ENCODE measurements around the gene PTPN14.
A peak's percentile ranks its signal among the peaks of the same experiment; 100 is the strongest.
"Not testable (repeated sequence)": the region's sequence is repeated elsewhere in the genome, so short reads cannot be mapped to it uniquely, and the experiment has no call there.

The PTPN14 gene

DNA sequence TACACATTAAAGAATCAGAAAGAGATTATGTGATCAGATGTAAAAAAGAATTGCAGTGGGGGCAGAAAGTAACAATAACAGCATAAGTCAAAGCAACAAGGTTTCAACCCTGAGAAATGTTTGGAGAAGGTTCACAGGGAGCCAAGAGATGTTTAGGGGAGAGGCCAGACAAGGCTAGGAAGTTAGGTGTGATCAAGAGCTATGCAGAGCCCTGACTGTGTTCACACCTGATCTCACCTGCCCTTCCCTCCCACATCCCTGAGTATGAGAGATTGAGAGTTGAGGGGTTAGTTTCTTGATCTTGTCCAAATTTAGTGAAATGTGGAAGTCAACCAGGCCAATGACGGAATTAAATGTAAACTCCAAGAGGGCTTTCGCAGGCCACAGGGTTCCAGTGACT lies 10.2 kb downstream of the PTPN14 start:
- DNase-seq = no peak

DNA sequence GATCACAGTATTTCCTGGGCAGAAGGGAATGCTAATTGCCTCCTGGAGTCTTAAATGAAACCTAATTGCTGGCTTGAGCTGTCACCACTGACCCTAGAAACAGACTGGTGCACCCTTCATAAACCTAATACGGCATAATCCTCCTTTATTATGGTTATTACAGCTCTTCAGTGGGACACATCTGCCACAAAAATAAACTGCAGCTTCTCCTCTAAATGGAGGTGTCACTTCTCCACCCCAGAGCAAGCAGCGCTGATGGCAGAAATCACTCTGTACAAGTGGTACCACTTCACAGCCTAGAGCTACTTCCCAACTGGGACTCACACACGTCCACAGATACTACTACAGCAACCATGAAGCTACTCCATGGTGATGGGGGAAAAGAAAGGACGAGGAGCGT lies 11.1 kb downstream of the PTPN14 start:
- DNase-seq = no peak

DNA sequence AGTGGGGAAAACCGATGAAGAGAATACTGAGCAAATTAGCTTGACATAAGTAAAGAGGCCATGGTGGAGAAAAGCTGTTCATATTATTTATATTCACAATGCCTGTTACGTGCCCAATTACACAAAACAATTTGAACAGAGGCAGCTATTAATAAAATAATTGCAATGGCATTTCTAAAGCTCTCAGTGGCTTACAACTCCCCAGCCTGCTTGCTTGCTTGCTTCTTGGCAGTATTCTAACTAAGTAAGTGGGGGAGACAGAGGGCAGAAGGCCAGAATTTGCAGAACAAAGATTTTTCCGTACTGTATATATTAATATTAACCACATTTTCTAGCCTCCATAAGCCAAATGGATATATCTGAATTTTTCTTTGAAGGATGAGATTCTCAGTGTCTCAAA lies 12.9 kb downstream of the PTPN14 start:
- DNase-seq = no peak

DNA sequence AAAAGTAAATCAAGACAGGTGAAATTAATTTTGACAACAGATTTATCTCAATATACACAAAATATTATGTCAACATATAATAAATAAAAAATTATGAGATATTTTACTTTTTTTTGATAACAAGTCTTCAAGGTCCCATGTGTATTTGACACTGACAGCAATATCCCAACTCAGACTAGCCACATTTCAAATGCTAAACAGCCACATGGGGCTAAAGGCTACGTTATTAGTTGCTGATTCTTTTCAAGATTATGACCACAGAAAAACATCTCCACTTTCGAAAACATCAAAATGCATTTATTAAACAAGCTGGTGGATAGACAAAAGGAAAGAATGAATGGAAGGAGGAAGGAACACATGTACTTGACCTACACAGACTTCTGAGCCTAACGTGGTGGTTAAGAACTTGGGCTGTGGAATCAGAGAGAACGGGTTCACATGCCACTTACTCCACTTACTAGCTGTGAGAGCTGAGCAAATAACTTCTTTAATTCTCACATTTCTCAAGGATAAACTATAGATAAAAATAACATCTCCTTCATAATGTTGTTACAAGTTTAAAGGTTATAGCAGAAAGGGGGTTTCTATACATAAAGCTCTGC lies 13.4 kb downstream of the PTPN14 start:
- no peak for DNase-seq

DNA sequence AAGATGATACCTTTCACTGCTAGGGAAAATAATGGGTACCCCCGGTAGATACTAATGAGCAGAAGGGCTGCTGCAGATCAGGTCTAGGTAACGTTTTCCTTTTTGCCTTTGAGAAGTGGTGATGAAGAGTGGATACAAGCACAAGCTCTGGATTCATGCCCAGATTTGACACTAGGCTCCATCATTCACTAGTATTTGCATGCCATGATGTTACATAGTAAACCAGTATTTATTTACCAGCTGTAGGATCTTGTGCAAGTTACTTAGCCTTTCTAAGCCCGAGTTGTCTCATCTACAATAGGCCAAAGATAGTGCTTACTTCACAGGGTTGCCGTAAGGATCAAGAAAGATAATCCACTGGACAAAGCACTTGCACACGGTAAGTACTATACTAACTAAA lies 14.2 kb downstream of the PTPN14 start:
- no peak for DNase-seq

DNA sequence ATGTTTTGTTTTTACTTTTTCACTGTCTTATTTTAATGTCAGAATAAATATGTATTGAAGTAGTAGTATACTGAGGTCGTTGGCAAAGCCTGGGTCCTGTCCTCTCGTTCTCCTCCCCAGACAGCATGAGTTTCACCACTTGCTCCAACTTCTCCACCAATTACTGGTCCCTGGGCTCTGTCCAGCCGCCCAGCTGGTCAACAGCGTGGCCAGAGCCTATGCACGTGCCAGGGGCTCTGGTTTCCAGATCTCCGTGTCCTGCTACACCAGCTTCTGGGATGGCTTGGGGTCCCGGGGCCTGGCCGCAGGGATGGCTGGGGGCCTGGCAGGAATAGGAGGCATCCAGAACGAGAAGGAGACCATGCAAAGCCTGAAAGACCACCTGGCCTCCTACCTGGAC lies 19.3 kb downstream of the PTPN14 start:
- no peak for DNase-seq

DNA sequence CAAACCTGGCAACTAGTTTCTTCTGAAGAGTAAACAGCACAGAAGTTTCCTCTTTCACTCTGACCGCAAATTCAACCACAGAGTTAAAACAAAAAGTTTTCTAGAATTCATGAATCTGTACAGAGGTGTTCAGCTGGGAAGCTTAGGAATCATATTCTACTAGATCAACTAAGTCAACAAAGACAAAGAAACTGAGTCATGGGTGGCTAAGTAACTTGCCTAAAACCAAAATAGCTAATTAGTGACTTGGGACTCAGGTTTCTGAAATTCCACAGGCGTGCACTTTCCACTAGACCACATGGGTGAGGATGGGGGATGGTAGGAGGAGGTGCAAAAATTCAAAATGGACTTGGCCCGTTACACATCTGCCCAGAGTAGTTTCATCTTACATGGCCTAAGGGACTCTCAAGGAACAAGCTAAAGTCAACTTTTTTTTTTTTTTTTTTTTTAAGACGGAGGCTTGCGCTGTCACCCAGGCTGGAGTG lies 25.8 kb downstream of the PTPN14 start:
- peak; percentile 63 for DNase-seq

DNA sequence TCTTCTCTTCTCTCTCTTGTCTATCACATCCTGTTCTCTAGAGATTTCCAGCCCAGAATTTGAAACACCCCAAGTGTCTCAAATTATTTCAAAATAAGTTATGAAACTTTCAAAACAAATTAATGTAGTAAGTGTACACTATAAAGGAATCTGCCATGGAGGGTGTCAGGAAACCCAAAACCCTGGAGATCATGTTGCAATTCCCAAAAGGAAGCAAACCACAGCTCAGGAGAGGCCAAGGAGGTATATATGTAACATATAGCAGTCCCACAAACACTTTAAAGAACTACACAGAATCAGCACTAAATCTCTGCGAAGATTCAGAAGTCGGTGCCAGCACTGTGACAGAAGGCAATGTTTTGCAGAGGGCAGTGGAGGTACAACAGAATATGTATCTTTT lies 26.6 kb downstream of the PTPN14 start:
- DNase-seq = peak; percentile 71

DNA sequence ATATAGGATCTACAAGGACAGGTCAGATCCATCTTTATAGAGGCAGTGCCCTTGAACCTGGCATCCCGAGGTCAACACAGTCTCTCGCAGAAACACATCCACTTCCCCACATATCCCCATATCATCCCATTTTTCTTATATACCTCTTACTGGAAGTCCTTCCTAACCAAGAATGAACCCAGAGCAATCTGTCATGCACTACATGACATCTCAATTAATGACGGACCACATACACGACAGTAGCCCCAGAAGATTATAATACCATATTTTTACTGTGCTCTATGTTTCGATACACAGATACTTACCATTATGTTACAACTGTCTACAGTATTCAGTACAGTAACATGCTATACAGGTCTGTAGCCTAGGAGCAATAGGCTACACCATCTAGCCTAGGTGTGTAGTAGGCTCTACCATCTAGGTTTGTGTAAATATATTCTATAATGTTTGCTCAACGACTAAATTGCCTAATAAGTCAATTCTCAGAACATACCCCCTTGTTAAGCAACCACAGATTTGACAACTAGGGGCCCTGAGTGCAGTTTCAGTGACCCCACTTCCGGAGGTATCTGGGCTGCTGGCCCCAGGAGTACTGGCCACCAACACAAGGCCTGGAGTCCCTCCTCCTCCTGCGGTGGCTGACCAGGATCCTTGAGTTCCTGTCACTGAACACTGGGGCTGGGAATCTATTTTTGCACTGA lies 28.1 kb downstream of the PTPN14 start:
- no peak for DNase-seq

DNA sequence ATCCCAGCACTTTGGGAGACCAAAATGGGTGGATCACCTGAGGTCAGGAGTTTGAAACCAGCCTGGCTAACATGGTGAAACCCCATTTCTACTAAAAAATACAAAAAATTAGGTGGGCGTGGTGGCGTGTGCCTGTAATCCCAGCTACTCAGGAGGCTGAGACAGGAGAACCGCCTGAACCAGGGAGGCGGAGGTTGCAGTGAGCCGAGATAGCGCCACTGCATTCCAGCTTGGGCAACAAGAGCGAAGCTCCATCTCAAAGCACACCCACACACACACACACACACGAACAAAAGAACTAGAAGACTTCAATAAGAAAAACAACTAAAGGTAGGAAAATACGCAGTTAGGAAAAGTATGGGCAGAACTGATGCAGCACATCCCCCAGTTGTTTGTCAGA lies 29.9 kb downstream of the PTPN14 start:
- DNase-seq = not testable (repeated sequence)

DNA sequence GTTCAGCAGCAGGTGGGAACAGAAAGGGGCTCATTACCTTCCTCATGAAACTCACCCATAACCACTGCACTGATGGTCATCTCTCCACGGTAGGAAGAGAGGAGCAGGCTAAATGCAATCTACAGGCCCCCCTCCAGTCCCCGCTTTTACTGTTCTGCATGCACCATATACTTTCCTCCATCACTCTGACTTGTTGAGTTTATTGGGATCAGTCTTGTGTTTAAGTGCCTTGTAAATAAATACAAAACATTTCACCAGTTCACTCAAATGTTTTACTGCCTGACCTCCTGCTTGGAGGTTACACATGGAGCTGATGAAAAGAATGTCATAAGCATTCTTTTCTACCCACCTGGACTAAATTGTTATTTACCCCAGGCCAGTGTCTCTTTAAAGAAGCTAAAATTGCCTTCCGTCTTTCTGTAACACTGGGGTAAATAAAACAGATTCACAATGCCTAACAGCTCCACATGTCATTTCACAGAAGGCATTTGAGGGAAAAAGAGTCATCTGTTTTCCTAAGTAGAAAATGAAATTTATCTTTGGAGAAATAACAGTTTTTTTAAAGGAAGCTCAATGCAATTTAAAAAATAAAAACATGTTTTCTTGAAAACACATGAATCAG lies 30.7 kb downstream of the PTPN14 start:
- no peak for DNase-seq

DNA sequence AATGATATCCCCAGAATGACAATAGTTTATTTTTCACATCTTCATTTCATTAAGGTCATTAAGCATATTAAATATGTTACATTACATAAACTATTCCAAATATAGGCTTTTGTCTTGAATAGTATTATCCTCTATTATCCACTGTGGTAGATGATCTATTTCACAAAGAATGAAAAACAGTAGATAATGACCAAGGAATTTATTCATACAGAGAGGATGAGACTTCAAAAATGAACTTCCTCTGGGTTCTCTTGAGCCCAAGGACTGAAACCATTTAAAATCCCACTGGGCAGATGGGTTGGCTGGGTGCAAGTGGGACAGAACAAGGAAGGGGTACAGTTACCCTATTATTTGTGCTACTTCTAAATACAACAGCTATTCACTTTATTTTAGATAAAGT lies 33.0 kb downstream of the PTPN14 start:
- peak; percentile 79 for DNase-seq

DNA sequence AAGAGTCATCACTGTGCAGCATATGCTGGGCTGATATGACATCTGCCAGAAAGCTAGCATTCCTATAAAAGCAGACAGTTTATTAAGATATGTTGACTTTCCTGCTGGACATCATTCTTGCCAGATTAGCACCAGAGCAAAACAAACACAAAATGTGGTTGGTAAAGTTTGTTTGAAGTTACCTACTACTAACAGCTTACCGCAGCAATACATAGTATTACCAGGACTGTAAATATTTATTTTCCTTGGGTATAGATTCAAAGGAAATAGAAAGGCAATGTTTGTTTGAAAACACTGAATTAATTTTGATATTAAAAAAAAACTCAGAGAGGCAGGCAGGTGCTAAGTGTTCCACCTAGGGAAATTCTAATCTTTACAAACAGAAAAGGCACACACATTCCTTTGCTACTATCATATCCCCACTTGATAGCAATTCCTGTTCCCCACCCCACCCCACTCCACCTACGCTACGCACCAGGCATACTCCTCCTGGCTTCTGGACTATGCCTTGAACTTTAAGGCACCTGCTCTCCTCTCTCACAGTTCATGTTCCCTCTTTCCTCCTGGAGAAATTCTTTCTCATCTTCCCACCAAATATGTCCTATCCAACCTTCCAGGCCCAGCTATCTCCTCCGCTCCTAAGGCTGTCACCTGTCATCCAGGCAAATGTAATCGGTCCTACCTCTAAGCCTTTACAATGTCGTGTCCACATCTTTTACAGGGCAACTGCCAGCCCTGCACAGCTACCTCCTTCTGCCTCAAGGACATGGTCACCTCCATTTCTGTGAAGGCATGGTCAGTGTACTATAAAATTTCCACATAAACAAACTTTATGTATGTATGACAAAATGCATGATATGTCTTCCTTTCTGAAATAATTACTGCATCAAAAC lies 34.7 kb downstream of the PTPN14 start:
- DNase-seq = no peak

DNA sequence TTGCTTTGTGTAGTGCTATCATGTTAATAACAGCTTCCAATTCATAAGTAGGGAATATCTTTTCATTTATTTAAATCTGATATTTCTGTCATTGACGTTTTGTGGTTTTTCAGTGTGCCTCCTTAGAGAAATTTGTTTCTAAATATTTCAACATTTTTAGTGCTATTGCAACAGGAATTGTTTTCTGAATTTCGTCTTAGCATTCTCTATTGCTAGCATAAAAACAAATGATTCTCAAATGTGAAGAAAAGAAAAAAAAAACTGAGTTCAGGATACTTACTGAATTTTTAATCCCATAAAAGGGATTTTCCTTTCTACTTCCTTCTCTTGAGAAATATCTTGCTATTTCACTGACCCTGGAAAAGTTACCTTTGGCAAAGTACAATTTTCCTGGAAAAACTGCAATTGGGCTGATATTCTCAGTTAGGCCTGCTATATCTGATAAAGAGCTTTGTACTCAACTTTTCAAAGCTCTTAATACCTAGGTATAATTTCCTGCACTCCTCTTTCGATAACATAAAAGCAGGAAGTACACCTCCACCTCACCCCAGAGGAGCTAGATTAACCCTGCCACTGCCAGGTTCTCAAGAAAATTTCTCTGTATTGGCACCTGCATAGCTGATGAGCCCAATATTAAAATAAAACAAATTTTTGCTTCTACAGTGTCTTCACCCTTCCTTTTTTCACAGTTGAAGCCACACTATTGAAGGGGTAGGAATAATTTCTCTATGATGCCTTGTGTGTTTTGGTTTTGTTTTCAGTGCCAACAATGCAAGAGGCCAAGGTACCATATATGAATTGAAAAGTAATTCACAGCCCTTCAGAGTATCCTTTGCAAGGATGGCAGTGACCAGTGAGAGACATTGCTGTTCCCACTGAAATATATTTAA lies 35.6 kb downstream of the PTPN14 start:
- no peak for DNase-seq

DNA sequence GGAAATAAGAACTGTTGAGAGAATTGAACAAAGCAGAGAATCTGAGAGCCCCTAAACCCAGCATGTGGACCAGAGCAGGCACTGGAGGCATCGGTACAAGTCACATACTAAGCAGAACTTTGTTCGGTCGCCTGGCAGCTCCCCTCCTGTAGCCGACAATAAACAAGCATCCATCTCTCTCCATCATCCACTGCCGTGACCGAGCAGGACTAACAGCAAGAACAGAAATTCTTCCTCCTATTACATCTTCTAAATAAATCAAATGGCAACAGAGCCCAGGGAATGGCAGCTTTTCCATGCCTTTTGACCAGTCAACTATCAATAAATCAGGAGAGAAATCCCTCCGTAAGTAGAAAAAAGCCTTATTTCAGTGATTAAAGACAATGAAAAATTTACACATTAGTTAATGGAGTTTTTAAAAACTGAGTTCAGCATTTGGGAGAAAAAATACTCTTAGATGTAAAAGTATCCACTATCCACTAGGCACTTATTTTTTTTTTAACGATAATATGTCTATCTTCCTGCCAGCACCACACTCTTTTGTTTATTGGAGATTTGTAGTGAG lies 36.5 kb downstream of the PTPN14 start:
- no peak for DNase-seq

DNA sequence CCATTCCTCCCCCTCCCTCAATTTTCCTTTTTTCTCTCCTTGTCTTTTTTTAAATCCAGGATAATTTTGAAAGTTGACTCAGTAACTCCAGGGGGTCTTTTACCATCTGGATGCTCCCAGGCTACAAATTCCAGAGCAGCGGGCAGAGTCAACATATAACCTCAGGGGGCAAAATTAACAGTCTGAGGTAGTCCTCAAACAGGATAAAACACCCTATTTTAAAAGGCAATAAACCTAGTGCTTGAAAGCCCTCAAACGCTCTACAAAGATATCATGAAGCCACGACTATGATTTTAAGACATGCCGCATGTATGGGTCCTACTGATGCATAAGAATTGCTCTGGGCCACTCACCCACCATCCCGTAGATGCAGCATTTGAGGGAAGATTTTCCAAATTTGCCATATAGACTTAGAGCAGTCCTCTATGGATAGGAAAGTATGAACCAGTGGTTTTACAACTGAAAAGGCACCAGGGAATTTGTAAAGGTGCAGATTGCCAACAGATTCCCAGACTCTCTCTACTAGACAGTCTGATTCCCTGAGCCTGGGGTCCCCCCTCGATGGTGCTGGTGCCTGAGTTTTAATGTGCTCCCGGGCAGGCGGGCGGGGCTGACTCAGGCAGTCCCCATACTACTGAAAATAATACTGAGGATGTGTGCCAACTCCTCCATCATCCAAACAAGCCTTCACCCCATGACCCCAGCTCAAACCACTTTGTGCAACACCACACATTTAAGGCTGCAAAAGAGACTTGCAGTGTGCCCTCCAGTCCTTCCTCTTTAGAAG lies 37.2 kb downstream of the PTPN14 start:
- DNase-seq = peak; percentile 37

DNA sequence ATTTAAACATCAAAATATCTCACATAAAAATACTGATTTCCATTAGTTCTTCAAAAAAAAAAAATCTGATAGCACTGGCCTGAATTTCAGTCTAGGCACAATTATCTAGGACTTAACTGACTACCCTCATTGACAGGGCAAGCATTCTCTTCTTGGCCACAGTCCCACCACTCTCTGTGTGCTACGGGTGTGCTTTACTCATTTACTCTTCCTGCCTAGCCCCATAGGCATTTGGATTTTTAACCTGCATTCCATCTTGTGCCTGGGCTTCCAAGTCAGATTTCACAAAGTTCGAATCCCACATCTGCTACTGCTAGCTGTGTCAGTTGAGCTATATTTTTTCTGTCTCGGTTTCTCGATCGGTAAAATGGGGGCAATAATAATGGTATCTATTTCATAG lies 38.0 kb downstream of the PTPN14 start:
- DNase-seq = no peak

DNA sequence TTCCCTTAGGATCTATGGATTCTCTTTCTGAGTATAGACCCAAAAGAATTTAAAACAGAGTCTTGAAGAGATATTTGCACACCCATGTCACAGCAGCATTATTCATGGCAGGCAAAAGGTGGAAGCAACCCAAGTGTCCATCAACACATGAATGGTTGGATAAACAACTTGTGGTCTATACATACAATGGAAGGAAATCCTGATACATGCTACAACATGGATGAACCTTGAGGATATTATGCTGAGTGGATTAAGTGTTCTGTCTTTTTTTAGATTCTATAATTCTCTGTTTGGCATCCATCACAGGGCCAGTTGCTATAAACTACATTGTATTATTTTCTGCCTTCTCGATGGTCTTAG lies 39.8 kb downstream of the PTPN14 start:
- no peak for DNase-seq

DNA sequence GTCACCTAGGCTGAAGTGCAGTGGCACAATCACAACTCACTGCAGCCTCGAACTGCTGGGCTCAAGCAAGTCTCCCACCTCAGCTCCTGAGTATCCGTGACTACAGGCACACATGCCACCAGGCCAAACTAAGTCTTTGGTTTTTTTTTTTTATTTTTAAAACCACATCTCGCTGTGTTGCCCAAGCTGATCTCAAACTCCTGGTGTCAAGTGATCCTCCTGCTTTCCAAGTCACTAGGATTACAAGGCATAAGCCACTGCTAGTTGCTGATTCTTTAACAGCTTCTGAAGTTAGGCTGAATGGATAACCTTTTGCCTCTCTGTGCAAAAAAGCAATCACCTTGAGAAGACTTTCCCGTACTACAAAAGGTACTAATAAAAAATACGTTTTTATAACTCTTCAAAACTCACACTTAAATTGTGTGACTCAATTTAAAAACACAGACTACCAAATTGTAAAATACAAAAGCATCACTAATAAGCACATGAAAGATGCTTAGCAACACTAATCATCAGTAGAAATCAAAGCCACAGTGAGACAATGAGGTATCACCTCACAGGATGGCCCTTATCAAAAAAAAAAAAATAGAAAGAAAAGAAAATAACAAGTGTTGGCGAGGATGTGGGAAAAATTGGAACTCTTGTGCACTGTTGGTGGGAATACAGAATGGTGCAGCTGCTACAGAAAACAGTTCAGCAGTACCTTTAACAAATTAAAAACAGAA lies 40.3 kb downstream of the PTPN14 start:
- no peak for DNase-seq

DNA sequence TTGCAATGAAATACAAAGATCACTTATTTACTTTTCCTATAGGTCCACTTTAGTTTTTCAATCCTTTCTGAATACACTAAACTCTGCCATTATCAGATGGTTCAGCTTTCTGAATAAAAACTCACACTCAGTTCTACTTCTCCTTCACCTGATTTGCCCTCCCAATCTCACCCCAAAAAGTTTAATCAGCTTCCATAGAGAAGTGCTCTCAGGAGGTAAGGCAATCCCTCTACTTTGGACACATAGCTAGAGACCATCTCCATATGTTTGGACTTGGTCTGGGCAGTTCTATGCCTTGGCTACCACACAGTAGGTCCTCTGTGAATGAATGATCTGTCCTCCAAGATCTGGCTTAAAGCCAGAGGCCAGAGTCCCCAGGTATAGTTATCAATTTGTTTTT lies 40.9 kb downstream of the PTPN14 start:
- DNase-seq = no peak

DNA sequence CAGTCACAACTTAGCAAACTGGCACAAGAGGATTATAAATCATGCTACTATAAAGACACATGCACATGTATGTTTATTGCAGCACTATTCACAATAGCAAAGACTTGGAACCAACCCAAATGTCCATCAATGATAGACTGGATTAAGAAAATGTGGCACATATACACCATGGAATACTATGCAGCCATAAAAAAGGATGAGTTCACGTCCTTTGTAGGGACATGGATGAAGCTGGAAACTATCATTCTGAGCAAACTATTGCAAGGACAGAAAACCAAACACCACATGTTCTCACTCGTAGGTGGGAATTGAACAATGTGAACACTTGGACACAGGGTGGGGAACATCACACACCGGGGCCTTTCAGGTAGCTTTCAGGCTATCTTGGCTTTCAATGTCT lies 41.8 kb downstream of the PTPN14 start:
- DNase-seq = not testable (repeated sequence)

Data from fibroblast of skin of right biceps (primary cell).